Memory B cell (primary cell): Measurements from ENCODE around the gene LSS.
A peak's percentile ranks its signal among the peaks of the same experiment; 100 is the strongest.

Experiments used
- ATAC-seq: fragments of 150-1000 bp; cut with Tn5 transposase; 2 replicates; pipeline ENCODE4 v1.10.0; 2021; ENCODE audit warnings: low read depth, mild to moderate bottlenecking, moderate library complexity
- DNase-seq, 2 donors: peaks; one replicate each; pipeline ENCODE4 v3.0.0; 2022; ENCODE audit warnings: low spot score in 2 of 2
- H3K27ac Mint-ChIP-seq: one replicate; pipeline ENCODE4 v1.8.0; 2022; ENCODE audit warnings: mild to moderate bottlenecking, moderate library complexity, mixed read lengths
- H3K27me3 Mint-ChIP-seq: one replicate; pipeline ENCODE4 v1.8.0; 2022; ENCODE audit warnings: mixed read lengths
- H3K36me3 Mint-ChIP-seq: one replicate; pipeline ENCODE4 v1.8.0; 2022; ENCODE audit warnings: mild to moderate bottlenecking, mixed read lengths
- H3K4me1 Mint-ChIP-seq: one replicate; pipeline ENCODE4 v1.8.0; 2022; ENCODE audit warnings: mixed read lengths
- H3K4me3 Mint-ChIP-seq: one replicate; pipeline ENCODE4 v1.8.0; 2022; ENCODE audit warnings: mild to moderate bottlenecking, moderate library complexity, mixed read lengths
- H3K9me3 Mint-ChIP-seq: one replicate; pipeline ENCODE4 v1.8.0; 2022; ENCODE audit warnings: mixed read lengths

LSS gene

DNA sequence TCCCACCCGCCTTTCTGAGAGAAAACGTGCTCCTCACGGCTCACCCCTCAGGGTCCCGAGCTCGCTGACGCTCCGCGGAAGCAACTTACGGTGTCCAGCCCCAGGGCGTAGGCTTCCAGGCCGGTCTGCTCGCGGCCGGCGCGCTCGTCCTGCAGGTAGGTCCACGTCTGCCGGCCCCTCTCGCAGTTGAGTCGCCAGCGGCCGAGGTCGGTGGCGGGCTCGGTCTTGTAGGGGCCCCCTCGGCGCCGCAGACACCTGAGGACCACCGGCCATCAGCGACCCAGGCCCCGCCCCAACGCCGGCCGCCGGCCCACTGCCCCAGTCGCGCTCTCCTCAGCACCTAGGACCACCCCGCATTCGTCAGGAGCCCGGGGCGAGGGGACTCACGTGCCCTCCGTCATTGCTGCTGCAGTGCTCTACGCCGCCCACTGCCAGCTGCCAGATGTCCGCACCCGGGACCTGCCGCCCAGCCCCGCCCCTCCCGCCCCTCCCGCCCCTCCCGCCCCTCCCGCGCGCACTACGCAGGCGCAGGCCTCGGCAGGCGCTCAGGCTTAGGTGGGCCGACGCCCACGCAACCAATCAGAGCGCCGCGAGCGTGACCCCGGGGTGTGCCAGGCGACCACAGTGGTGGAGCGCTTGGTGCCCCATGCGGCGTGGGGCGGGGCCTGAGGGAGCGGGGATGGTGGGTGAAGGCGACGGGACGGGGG lies at the start of gene LSS:
Gene LSS, minus strand, starts transcription at position 430 of the 707 bp plus-strand sequence. Its CDS starts 29 bp downstream, at position 401.
- H3K36me3 Mint-ChIP-seq, result peaks cover 7% of the 10 kb centered on the region
- H3K4me3 Mint-ChIP-seq, result peak within 1 kb of the TSS; percentile 90
- no peaks in the 10 kb centered on the region for H3K9me3 Mint-ChIP-seq
- ATAC-seq, result peak; percentile 93
- DNase-seq, result peak; percentile 90 to 97
- no peaks in the 10 kb centered on the region for H3K27me3 Mint-ChIP-seq
- peak within 1 kb of the TSS; percentile 85 for H3K27ac Mint-ChIP-seq
- peaks cover 41% of the 10 kb centered on the region for H3K4me1 Mint-ChIP-seq

DNA sequence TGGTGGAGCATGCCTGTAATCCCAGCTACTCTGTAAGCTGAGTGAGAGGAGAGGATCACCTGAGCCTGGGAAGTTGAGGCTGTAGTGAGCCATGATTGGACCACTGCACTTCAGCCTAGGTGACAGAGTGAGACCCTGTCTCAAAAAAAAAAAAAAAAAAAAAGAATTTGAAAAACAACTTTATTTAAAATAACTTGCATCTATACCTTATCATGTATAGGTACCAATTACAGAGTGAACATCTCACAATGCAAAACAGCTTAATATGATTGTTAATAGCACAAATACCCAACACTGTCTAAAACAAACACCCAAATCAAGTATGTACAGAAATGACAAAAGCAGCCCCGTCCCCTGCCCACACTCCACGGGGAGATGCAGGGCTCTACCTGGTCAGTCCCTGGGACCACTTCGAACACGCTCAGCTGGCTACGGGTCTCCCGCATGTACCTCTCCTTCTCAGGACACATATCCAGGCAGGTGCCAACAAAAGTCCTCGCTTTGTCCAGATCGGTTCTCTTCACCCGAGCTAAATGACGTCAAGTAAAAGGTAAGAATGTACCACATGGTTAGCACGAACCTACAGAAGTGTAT lies 46.3 kb upstream of the LSS start:
- H3K27ac Mint-ChIP-seq, result no peak overlapping the region

DNA sequence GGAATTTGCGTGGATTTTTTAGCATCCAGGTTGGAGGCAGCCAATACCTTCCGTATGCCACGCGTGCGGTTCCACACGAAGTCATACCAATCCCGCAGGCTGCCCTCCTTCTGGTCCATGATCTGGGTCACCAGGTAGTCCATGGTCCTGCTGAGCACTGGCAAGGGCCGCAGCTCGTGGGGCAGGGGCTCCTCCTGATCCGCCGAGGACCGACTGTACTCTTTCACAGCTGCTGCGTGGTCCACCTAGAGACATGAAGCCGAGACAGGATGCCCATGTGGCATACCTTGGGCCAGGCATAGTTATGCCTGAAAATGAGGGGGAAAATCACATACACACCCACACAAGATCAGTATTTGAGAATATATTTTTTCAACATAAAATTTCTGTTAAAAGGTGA lies 44.8 kb upstream of the LSS start:
- Mint-ChIP-seq H3K4me1 (peaks cover 2% of the 10 kb centered on the region), H3K4me3 (no peak overlapping the region), H3K27ac (no peak overlapping the region), H3K36me3 (peaks cover 29% of the 10 kb centered on the region), H3K9me3 (no peaks in the 10 kb centered on the region), H3K27me3 (no peaks in the 10 kb centered on the region)
- DNase-seq (no peak), ATAC-seq (no peak)

More for the DNA sequence above, 46.3 kb upstream of the LSS start:
- H3K4me1 Mint-ChIP-seq, result peaks cover 2% of the 10 kb centered on the region
- H3K9me3 Mint-ChIP-seq, result no peaks in the 10 kb centered on the region
- peaks cover 31% of the 10 kb centered on the region for H3K36me3 Mint-ChIP-seq
- H3K4me3 Mint-ChIP-seq, result no peak overlapping the region
- no peaks in the 10 kb centered on the region for H3K27me3 Mint-ChIP-seq
- ATAC-seq, result no peak
- no peak for DNase-seq

DNA sequence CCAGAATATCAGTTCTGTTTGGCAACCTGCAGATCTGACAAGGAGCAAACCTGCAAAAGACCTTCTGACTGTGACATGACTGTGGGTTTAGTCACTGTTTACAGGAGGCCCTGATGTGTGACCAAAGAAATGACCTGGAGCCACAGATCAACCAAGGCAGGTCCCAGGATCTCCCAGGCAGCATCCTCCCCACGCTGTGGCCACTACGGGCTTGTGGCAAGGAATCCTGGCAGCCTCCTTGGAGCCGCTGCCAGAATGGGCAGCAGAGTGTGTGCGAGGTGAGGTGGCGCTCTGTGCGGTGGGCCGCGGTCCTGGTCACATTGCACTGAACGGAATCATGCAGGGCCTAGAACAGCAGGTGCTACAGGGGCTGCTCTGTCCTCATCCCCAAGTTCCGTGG lies 40.9 kb upstream of the LSS start:
- ATAC-seq (no peak), DNase-seq (no peak)
- no peak overlapping the region for H3K4me3 Mint-ChIP-seq
- H3K27me3 Mint-ChIP-seq, result no peaks in the 10 kb centered on the region
- H3K36me3 Mint-ChIP-seq, result peaks cover 39% of the 10 kb centered on the region
- no peak overlapping the region for H3K27ac Mint-ChIP-seq
- H3K4me1 Mint-ChIP-seq, result peaks cover 2% of the 10 kb centered on the region
- no peaks in the 10 kb centered on the region for H3K9me3 Mint-ChIP-seq

DNA sequence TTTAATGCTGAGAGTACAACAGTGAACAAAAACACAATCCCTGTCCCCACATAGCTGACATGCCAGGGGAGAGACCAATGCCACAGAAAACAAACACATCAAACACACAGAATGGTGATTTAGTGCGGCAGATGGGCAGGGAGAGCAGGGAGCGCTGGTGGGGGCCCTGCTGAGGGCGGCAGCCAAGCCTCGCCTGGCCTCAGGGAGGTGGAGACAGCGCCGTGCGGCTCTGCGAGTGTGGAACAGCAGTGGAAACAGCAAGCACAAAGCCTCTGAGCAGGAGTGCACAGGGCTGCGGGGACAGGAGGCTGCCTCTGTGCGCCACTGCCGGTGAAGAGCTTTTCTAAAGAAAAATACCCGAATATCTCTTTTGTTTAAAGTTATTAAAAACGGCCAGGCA lies 39.8 kb upstream of the LSS start:
- H3K27ac Mint-ChIP-seq, result no peak overlapping the region
- no peaks in the 10 kb centered on the region for H3K9me3 Mint-ChIP-seq
- H3K4me3 Mint-ChIP-seq, result no peak overlapping the region
- no peak for ATAC-seq
- no peaks in the 10 kb centered on the region for H3K27me3 Mint-ChIP-seq
- no peak for DNase-seq
- no peaks in the 10 kb centered on the region for H3K4me1 Mint-ChIP-seq
- H3K36me3 Mint-ChIP-seq, result peaks cover 36% of the 10 kb centered on the region

DNA sequence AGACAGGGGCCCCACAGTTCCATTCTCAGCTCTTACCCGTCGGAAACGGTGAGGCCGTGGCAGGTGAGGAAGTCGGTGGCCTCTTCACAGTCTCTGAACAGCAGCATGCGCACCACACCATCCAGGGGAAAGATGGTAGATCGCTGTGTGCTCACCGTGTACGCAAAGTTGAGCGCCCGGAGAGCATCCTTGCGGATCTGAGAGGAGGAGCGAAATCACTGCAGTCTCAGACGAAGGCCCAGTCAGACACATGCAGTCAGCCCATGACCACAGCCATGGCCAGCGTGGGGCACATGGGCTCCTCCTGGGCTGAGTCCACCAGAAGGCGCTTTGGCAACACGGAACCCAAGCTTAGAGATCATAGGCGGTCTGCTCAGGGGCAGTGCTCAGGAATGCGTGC lies 38.4 kb upstream of the LSS start:
- no peaks in the 10 kb centered on the region for H3K27me3 Mint-ChIP-seq
- H3K4me3 Mint-ChIP-seq, result no peak overlapping the region
- H3K27ac Mint-ChIP-seq, result no peak overlapping the region
- ATAC-seq (no peak), DNase-seq (no peak)
- peaks cover 28% of the 10 kb centered on the region for H3K36me3 Mint-ChIP-seq
- H3K4me1 Mint-ChIP-seq, result no peaks in the 10 kb centered on the region
- H3K9me3 Mint-ChIP-seq, result no peaks in the 10 kb centered on the region

DNA sequence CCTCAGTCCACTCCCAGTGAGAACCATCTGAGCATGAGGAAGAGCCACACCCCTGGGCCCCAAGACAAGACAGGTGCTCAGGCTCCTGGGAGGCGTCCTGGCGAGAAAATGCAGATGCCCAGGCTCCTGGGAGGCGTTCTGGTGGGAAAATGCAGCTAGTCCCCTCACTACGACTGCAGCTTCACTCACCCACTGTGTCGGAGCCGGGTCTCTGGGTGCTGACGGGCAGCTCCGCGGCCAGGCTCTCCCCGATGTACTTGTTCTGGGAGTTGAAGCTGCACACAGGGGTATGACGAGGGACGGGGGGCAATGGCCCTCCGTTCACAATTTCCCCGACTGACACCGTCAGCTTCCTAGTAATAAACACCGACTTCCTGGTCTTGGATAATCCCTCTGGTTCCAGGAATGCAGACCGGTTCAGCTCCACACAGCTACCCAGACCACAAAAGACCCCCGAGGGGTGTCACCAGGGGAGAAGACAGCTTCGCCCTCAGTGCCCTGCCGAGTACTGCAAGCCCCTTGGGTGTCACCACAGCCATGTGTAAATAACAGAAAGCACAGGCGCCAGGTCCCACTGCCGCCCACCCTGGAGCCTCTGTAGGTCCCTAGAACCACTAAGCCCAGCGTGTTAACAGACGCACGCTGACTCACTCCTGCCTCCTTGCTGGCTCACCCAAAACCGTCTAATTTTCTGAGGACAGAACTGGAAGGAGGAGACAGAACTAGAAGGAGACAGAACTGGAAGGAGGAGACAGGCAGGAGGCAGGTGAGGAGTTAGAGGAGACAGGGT lies 37.4 kb upstream of the LSS start:
- H3K27me3 Mint-ChIP-seq, result no peaks in the 10 kb centered on the region
- DNase-seq (no peak), ATAC-seq (no peak)
- no peak overlapping the region for H3K27ac Mint-ChIP-seq
- no peak overlapping the region for H3K4me3 Mint-ChIP-seq
- peaks cover 32% of the 10 kb centered on the region for H3K36me3 Mint-ChIP-seq
- H3K9me3 Mint-ChIP-seq, result no peaks in the 10 kb centered on the region
- no peaks in the 10 kb centered on the region for H3K4me1 Mint-ChIP-seq

DNA sequence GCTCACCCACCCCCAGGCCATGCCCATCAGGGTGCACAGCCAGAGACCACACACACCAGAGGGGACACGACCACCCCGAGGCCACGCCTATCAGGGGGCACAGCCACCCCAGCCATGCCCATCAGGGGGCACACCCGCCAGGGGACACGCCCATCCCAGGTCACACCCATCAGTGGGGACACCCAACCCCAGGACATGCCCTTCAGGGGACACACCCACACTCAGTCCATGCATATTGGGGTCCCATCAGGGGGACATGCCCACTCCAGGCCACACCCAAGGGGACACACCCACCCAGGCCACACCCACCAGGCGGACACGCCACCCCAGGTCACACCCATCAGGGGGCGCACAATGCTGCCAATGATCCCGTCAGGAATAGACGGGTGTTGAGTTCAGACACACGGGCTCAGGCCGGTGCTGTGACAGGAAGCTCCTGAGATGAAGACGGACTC lies 36.1 kb upstream of the LSS start:
- no peak overlapping the region for H3K4me3 Mint-ChIP-seq
- H3K27ac Mint-ChIP-seq, result no peak overlapping the region
- DNase-seq (no peak), ATAC-seq (no peak)
- H3K9me3 Mint-ChIP-seq, result no peaks in the 10 kb centered on the region
- H3K4me1 Mint-ChIP-seq, result no peaks in the 10 kb centered on the region
- peaks cover 28% of the 10 kb centered on the region for H3K36me3 Mint-ChIP-seq
- H3K27me3 Mint-ChIP-seq, result no peaks in the 10 kb centered on the region

DNA sequence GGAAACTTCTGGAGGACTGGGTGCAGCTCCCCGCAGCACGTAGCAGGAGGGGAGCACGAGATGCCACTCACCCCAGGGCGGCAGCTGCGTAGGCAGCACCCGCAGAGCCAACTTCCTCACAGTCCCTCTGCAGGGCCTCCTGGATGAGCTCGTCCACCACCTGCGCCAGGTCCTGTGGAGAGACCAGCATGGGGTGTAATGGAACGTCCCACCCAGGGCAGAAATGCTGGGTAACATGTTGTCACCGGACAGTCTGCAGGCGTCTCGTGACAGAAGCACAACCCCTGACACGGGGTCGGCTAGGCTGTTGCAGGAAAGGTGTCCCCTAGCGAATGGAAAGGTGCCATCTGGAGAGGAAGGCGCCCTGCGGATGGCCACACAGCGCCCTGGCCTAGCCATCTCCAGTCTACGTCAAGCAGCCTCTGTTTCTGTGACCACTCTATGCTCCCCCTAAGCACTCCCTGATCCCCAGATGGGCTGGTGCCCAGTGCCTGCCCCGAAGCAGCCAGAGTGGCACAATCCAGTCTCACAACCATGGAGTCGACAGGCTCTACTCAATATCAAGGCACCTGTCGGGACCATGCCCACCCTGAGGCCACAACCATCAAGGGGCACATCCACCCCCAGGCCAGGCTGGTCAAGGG lies 35.6 kb upstream of the LSS start:
- Mint-ChIP-seq H3K4me3 (no peak overlapping the region), H3K4me1 (no peaks in the 10 kb centered on the region), H3K9me3 (no peaks in the 10 kb centered on the region), H3K36me3 (peaks cover 27% of the 10 kb centered on the region), H3K27ac (no peak overlapping the region), H3K27me3 (no peaks in the 10 kb centered on the region)
- DNase-seq (no peak), ATAC-seq (no peak)

DNA sequence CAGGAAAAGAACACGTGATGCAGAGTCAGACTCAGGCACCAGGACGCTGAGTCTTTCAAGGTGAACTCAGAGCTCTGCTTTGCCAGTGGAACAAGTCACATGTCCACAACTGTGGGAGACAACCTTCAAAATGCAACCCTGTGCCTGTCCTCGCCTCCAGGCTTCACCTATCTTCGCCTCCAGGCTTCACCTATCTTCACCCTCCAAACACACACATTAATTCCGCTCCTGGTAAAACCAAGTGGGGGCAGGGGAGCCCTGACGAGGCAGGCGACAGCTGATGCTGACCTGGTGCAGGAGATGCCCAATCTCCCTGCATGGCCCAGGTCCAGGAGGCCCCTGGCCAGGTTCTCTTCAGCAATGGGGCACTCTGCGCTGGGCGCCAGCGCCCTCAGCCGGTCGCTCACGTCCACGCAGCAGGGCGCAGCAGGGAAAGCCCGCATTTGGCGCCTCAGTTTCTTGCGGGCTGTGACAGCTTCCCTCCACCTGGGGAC lies 28.0 kb upstream of the LSS start:
- peaks cover 2% of the 10 kb centered on the region for H3K9me3 Mint-ChIP-seq
- no peak overlapping the region for H3K4me3 Mint-ChIP-seq
- DNase-seq, result no peak
- no peak for ATAC-seq
- no peaks in the 10 kb centered on the region for H3K27me3 Mint-ChIP-seq
- peaks cover 38% of the 10 kb centered on the region for H3K36me3 Mint-ChIP-seq
- no peak overlapping the region for H3K27ac Mint-ChIP-seq
- peaks cover 24% of the 10 kb centered on the region for H3K4me1 Mint-ChIP-seq

DNA sequence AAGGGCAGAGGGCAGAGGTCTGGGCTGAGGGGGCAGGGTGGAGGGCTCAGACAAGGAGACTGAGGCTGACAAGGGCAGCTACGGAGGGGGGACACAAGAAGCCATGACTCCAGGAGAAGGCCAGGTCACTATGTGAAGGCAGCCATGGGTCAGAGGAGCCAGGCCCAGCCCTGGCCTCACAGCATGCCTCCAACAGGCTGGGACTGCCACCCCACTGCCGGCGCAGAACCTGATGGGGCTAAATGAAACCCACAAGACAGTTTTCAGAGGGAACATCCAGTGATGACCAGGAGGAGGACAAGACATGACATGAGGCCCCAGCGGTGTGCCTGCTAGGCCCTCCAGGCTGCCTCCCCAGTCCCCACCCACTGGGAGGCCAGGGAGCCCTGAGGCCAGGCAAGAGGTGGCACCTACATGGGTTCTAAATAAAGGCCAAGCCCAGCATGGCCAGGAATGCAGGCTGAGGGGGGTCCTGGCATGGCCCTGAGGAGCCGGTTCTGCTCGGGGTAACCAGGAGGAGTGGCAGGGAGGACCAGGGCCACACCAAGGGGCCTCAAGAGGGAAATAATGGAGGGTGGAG lies 27.3 kb upstream of the LSS start:
- peaks cover 37% of the 10 kb centered on the region for H3K36me3 Mint-ChIP-seq
- peaks cover 2% of the 10 kb centered on the region for H3K9me3 Mint-ChIP-seq
- no peak overlapping the region for H3K4me3 Mint-ChIP-seq
- no peak overlapping the region for H3K27ac Mint-ChIP-seq
- H3K4me1 Mint-ChIP-seq, result peaks cover 27% of the 10 kb centered on the region
- DNase-seq, result no peak
- ATAC-seq, result no peak
- no peaks in the 10 kb centered on the region for H3K27me3 Mint-ChIP-seq

DNA sequence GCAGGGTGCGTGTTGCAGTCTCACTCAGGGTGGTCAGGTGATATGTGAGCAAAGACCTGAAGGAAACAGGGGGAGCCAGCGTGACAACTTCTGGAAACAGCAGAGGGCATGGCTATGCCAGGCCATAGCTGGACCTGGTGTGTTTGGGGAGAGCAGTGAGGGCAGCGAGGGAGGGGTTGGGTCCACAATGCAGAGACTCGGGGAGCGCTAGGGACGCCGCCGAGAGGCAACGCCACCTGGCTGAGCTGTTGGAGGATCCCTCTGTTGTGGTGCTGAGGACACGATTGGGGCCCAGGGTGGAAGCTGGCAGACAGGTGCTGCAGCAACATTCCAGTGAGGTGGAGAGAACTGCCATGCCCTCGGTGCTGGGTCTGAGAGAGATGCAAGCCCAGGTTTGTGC lies 26.6 kb upstream of the LSS start:
- Mint-ChIP-seq H3K27me3 (no peaks in the 10 kb centered on the region), H3K4me1 (peaks cover 34% of the 10 kb centered on the region), H3K27ac (peak overlapping the region; percentile 98), H3K4me3 (no peak overlapping the region), H3K36me3 (peaks cover 40% of the 10 kb centered on the region), H3K9me3 (peaks cover 2% of the 10 kb centered on the region)
- DNase-seq (no peak), ATAC-seq (no peak)

DNA sequence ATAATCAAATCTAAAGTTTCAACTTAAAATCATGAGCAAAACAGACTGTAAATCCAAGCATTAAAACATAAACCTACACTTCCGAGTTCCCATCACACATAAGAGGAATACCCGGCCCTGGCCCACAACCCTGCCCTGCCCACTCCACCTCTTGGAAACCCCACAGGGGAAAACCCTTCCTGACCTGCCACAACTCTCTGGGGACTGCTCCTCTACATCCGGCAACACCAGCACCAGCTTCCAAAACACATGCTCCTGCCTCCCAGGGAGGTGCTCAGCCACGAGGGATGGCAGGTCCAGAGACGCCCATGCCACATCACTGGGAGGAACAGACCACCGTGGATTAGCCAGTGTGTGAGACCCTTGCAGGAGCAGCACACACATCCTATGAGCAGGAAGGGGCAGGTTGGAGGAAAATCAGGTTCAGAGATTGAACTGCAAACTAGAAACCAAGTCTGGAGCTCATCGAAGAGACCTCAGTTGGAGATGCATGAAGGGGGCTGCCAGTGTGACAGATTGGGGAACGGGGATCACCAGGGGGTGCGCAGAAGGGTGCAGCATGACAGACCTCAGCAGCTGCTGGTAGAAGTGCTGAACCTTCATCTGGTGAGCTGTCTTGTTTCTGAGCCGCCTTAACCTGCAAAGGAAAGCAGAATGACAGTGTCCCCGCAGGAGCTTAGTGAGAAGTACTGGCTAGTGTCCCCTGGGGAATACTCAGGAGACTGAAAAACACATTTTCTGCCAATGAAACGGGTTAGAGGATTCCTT lies 25.8 kb upstream of the LSS start:
- H3K4me3 Mint-ChIP-seq, result peak overlapping the region; percentile 59

More for the DNA sequence above, 25.8 kb upstream of the LSS start:
- Mint-ChIP-seq H3K27me3 (no peaks in the 10 kb centered on the region), H3K9me3 (peaks cover 2% of the 10 kb centered on the region), H3K4me1 (peaks cover 38% of the 10 kb centered on the region), H3K36me3 (peaks cover 47% of the 10 kb centered on the region), H3K27ac (peak overlapping the region; percentile 98)
- ATAC-seq (peak; percentile 45), DNase-seq (no peak)
